ENCODE data around the gene TMEM182.

- TF ChIP-seq POLR2A (IDR thresholded peaks at IDR 0.05) (no peak), CTCF (IDR thresholded peaks at IDR 0.05) (no peak)
Measured at GRCh38 chr2:102772659-102773058, 10.8 kb downstream of the TMEM182 start.
